Neuronal stem cell (in vitro differentiated cells): ENCODE results near the gene PLLP.

Experiments
- DNase-seq: peaks from one replicate; pipeline ENCODE4 v3.0.0-alpha.2; 2013; ENCODE audit warnings: low spot score
- H2AFZ ChIP-seq: one replicate; pipeline ENCODE4 v1.6.1; 2013; ENCODE audit warnings: mild to moderate bottlenecking, low read length, inconsistent platforms
- H2AK5ac ChIP-seq: 2 replicates; pipeline ENCODE4 v1.6.1; 2013; ENCODE audit warnings: low read depth, mild to moderate bottlenecking, inconsistent platforms, low read length, moderate library complexity, mixed read lengths
- H2BK120ac ChIP-seq: 2 replicates; pipeline ENCODE4 v1.6.1; 2013; ENCODE audit warnings: low read depth, mild to moderate bottlenecking, inconsistent platforms, low read length, moderate library complexity, mixed read lengths
- H2BK12ac ChIP-seq: one replicate; pipeline ENCODE4 v1.6.1; 2013; ENCODE audit warnings: low read length, inconsistent platforms
- H2BK15ac ChIP-seq: 2 replicates; pipeline ENCODE4 v1.6.1; 2013; ENCODE audit warnings: mild to moderate bottlenecking, low read length, inconsistent platforms, mixed read lengths
- H2BK5ac ChIP-seq: one replicate; pipeline ENCODE4 v1.6.1; 2013; ENCODE audit warnings: inconsistent platforms, mild to moderate bottlenecking, low read length, moderate library complexity
- H3K14ac ChIP-seq: one replicate; pipeline ENCODE4 v1.6.1; 2013; ENCODE audit warnings: low read length, inconsistent platforms
- H3K18ac ChIP-seq: 2 replicates; pipeline ENCODE4 v1.6.1; 2013; ENCODE audit warnings: low read length, inconsistent platforms
- H3K23ac ChIP-seq: 2 replicates; pipeline ENCODE4 v1.6.1; 2013; ENCODE audit warnings: low read depth, mild to moderate bottlenecking, mixed read lengths, low read length, inconsistent platforms; ENCODE audit not compliant: poor library complexity
- H3K27ac ChIP-seq: replicated peaks from 3 replicates; pipeline ENCODE4 v1.5.1; 2013; ENCODE audit warnings: low read length, inconsistent platforms
- H3K27me3 ChIP-seq, 3 experiments: 2 replicates each; pipeline ENCODE4 v1.6.1; 2013; ENCODE audit warnings: low read length in 3 of 3, mild to moderate bottlenecking in 2 of 3, inconsistent platforms in 1 of 3, low read depth in 1 of 3, mixed read lengths in 1 of 3, moderate library complexity in 1 of 3; ENCODE audit not compliant: control insufficient read depth in 3 of 3, insufficient read depth in 3 of 3
- H3K36me3 ChIP-seq, 2 donors: replicated peaks in 1 of 2; 2 replicates each; pipeline ENCODE4 v1.6.1; 2013; ENCODE audit warnings: low read length in 2 of 2; ENCODE audit not compliant: control insufficient read depth in 2 of 2, insufficient read depth in 2 of 2
- H3K4ac ChIP-seq: 2 replicates; pipeline ENCODE4 v1.6.1; 2013; ENCODE audit warnings: inconsistent platforms, mild to moderate bottlenecking, low read length, moderate library complexity
- H3K4me1 ChIP-seq, 2 donors: 1 replicate in 1 of 2; 2 replicates in 1 of 2; pipeline ENCODE4 v1.6.1; 2013; ENCODE audit warnings: low read length in 2 of 2, low read depth in 1 of 2; ENCODE audit not compliant: control insufficient read depth in 2 of 2, insufficient read depth in 1 of 2
- H3K4me2 ChIP-seq: one replicate; pipeline ENCODE4 v1.6.1; 2013; ENCODE audit warnings: mild to moderate bottlenecking, low read length, inconsistent platforms; ENCODE audit not compliant: insufficient read depth, poor library complexity, severe bottlenecking
- H3K4me3 ChIP-seq, 2 donors: 2 replicates each; pipeline ENCODE4 v1.5.1; 2013; ENCODE audit warnings: low read length in 2 of 2, mild to moderate bottlenecking in 2 of 2, inconsistent platforms in 1 of 2, moderate library complexity in 1 of 2
- H3K79me1 ChIP-seq: one replicate; pipeline ENCODE4 v1.6.1; 2013; ENCODE audit warnings: low read depth, mild to moderate bottlenecking, inconsistent platforms, low read length, moderate library complexity
- H3K9ac ChIP-seq: one replicate; pipeline ENCODE4 v1.6.1; 2013; ENCODE audit warnings: mild to moderate bottlenecking, low read depth, low read length, inconsistent platforms; ENCODE audit not compliant: poor library complexity
- H3K9me3 ChIP-seq, 2 donors: replicated peaks in 1 of 2; 2 replicates each; pipeline versions ENCODE3 to v1.6.1; 2013; ENCODE audit warnings: low read length in 2 of 2, mild to moderate bottlenecking in 2 of 2, inconsistent platforms in 1 of 2, low read depth in 1 of 2, mixed read lengths in 1 of 2, moderate library complexity in 1 of 2; ENCODE audit not compliant: control insufficient read depth in 2 of 2, insufficient read depth in 1 of 2
- H4K8ac ChIP-seq: one replicate; pipeline ENCODE4 v1.6.1; 2013; ENCODE audit warnings: low read depth, mild to moderate bottlenecking, inconsistent platforms, low read length, moderate library complexity
- H4K91ac ChIP-seq: one replicate; pipeline ENCODE4 v1.6.1; 2013; ENCODE audit warnings: low read length, low read depth, mild to moderate bottlenecking, inconsistent platforms; ENCODE audit not compliant: poor library complexity
- WGBS, 2 donors: extraction: QIAGEN DNeasy Blood & Tissue Kit; methylation state at CpG; one replicate each; pipeline ENCODE4 v1.1.7; 2013; ENCODE audit warnings: missing lambda C conversion rate in 2 of 2, mixed read lengths in 1 of 2; ENCODE audit not compliant: insufficient read length in 2 of 2, insufficient replicate concordance in 1 of 2; ENCODE audit errors: extremely low coverage in 2 of 2; 5-methylcytosine and 5-hydroxymethylcytosine counted together

Gene PLLP

DNA sequence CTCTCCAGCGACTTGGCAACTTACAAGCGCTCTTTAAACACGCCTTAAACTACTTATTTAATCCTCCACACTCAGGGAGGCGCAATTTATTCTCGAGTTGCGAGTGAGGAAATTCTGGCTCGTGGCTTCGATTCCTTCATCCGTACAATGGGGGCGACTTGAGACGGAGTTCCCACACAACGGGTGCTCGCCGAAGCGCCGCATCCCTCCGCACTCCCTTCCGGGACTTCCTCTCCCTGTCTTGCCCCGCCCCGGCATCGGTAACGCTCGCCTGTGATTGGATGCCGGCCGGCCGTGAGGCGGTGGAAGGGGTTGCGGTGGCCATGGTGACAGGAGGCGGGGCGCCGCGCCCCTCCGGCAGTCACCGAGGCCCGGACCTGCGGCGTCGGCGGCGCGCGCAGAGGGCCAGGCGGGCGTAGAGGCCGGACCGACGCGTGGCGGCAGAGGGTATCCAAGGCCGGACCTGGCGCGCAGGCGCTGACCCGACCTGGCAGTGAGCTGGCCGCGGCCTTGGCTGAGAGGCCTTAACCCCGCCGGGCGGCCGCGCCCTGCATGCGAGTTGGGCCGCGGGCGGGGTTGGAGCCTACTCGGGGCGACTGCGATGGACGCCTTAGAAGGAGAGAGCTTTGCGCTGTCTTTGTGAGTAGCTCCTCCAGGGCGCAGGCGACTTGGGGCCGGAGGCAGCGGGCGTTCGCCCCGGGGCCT lies 39.6 kb downstream of the PLLP start, which contains the start of gene ARL2BP:
ARL2BP (plus strand) TSS at position 493 of the 705 bp plus-strand sequence; CDS start at position 602, 109 bp downstream.
- H2BK12ac ChIP-seq = no peak within 1 kb of the TSS
- H3K36me3 ChIP-seq = peaks cover 5 to 44% of the 10 kb centered on the region in 2 donors
- H3K9me3 ChIP-seq = peaks cover 0 to 2% of the 10 kb centered on the region in 2 donors
- peak within 1 kb of the TSS; percentile 91 for H3K4me2 ChIP-seq
- H2BK5ac ChIP-seq = no peak within 1 kb of the TSS
- H3K14ac ChIP-seq = no peak within 1 kb of the TSS
- H3K27me3 ChIP-seq = peaks cover 0 to 3% (median 0%) of the 10 kb centered on the region in 3 experiments
- peak within 1 kb of the TSS; percentile 95 for H2AFZ ChIP-seq
- no peak within 1 kb of the TSS for H2AK5ac ChIP-seq
- H3K18ac ChIP-seq = peak within 1 kb of the TSS; percentile 50
- DNase-seq = peak; percentile 97
- no peak within 1 kb of the TSS for H4K8ac ChIP-seq
- no peaks in the 10 kb centered on the region for H3K79me1 ChIP-seq
- peak within 1 kb of the TSS; percentile 63 to 90 for H3K4me3 ChIP-seq
- H2BK15ac ChIP-seq = no peak within 1 kb of the TSS
- H3K4ac ChIP-seq = no peak within 1 kb of the TSS
- H3K4me1 ChIP-seq = peaks cover 1 to 2% of the 10 kb centered on the region in 2 donors
- H3K27ac ChIP-seq = peak within 1 kb of the TSS; percentile 48
- no CpG with 5 or more reads among the region's 77 CpGs for WGBS, 2 donors
- peak within 1 kb of the TSS; percentile 64 for H3K9ac ChIP-seq
- H4K91ac ChIP-seq = no peak within 1 kb of the TSS
- peak within 1 kb of the TSS; percentile 60 for H3K23ac ChIP-seq
- no peak within 1 kb of the TSS for H2BK120ac ChIP-seq

DNA sequence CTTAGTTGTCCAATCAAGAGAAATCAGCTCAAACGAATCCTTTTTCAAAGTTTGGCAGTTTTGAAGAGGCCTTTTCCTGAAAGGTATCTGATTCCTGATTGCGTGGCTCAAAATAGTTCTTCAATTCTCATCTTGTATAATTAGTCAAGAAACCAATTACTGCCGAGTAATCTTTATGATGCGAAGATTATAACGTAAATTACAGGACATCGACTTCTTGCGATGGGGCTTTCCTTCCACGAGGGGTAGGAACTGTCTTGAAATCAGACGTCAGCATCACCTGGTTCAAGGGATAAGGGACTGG lies 40.1 kb downstream of the PLLP start:
- Histone ChIP-seq H2AFZ (peak overlapping the region; percentile 95), H3K4me1 (peaks cover 1 to 2% of the 10 kb centered on the region in 2 donors), H2BK12ac (no peak overlapping the region), H4K8ac (no peak overlapping the region), H3K36me3 (peaks cover 4 to 44% of the 10 kb centered on the region in 2 donors), H3K27me3 (peaks cover 0 to under 1% (median 0%) of the 10 kb centered on the region in 3 experiments), H3K4me3 (peak overlapping the region; percentile 63 to 76), H4K91ac (no peak overlapping the region), H3K4ac (no peak overlapping the region), H3K14ac (no peak overlapping the region), H3K9me3 (peaks cover 0 to 2% of the 10 kb centered on the region in 2 donors), H3K18ac (peak overlapping the region; percentile 31), H2BK120ac (no peak overlapping the region), H2BK5ac (no peak overlapping the region), H2BK15ac (no peak overlapping the region), H2AK5ac (no peak overlapping the region), H3K27ac (peak overlapping the region; percentile 48), H3K79me1 (no peaks in the 10 kb centered on the region), H3K9ac (no peak overlapping the region), H3K4me2 (peak overlapping the region; percentile 72), H3K23ac (no peak overlapping the region)
- WGBS, 2 donors = no CpG with 5 or more reads among the region's 9 CpGs
- DNase-seq = no peak

DNA sequence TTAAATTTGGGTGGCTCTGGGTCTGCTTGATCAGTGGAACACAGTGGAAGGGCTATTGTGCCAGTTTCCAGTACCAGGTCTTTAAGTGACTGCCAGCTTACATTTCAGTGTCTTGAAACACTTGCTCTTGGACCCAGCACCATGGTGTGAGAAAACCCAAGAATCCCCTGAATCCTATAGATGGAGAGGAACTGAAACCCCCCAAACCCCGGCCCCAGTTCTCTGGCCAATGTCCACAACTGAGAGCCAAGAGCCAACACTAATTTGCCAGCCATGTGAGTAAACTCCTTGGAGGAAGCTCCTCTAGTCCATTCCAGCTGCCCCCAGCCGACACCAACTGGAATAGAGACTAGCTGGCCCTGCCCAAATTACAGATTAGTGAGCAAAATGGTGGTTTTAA lies 41.8 kb downstream of the PLLP start:
- H3K36me3 ChIP-seq = peaks cover 3 to 47% of the 10 kb centered on the region in 2 donors
- no peak overlapping the region for H3K9ac ChIP-seq
- H3K4me3 ChIP-seq = no peak overlapping the region
- H4K91ac ChIP-seq = no peak overlapping the region
- whole genome bisulfite sequencing, 2 donors = no CpG with 5 or more reads among the region's 2 CpGs
- no peaks in the 10 kb centered on the region for H3K79me1 ChIP-seq
- H3K4me1 ChIP-seq = peaks cover 1 to 2% of the 10 kb centered on the region in 2 donors
- H3K18ac ChIP-seq = no peak overlapping the region
- no peak overlapping the region for H2BK12ac ChIP-seq
- no peak overlapping the region for H3K14ac ChIP-seq
- H3K23ac ChIP-seq = no peak overlapping the region
- H4K8ac ChIP-seq = no peak overlapping the region
- no peak overlapping the region for H2BK5ac ChIP-seq
- H3K4ac ChIP-seq = no peak overlapping the region
- no peak overlapping the region for H2BK120ac ChIP-seq
- H2AK5ac ChIP-seq = no peak overlapping the region
- no peak for DNase-seq
- H3K9me3 ChIP-seq = no peaks in the 10 kb centered on the region
- H3K27me3 ChIP-seq = no peaks in the 10 kb centered on the region
- no peak overlapping the region for H3K4me2 ChIP-seq
- no peak overlapping the region for H2AFZ ChIP-seq
- H2BK15ac ChIP-seq = no peak overlapping the region
- H3K27ac ChIP-seq = no peak overlapping the region

DNA sequence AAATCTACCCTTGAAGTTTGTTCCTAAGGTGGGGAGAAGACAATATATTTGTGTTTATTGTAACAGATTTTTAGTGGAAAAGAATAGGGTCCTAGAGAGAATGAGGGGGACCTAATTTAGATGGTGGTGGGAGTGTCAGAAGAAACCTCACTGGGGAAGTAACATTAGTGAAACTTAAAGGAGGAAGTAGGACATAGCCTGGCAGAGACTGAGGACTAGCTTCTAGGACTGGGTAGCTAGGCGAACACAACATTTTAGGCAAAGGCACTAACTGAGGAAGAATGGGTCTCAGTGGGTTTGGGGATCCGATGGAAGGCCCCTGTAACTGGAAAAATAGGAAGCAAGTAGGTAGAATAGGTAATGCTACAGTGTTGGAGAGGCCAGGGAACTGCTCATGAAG lies 43.6 kb downstream of the PLLP start:
- WGBS, 2 donors = no CpG with 5 or more reads among the region's 2 CpGs
- peaks cover 0 to 7% of the 10 kb centered on the region in 2 donors for H3K9me3 ChIP-seq
- H3K23ac ChIP-seq = no peak overlapping the region
- no peaks in the 10 kb centered on the region for H3K79me1 ChIP-seq
- H3K4me2 ChIP-seq = no peak overlapping the region
- H3K9ac ChIP-seq = no peak overlapping the region
- no peak overlapping the region for H2BK5ac ChIP-seq
- no peak overlapping the region for H3K4ac ChIP-seq
- no peak overlapping the region for H2BK120ac ChIP-seq
- H2AK5ac ChIP-seq = no peak overlapping the region
- H4K91ac ChIP-seq = no peak overlapping the region
- H3K18ac ChIP-seq = no peak overlapping the region
- H3K14ac ChIP-seq = no peak overlapping the region
- H3K27me3 ChIP-seq = no peaks in the 10 kb centered on the region
- no peak for DNase-seq
- H3K4me1 ChIP-seq = peaks cover under 1 to 1% of the 10 kb centered on the region in 2 donors
- H4K8ac ChIP-seq = no peak overlapping the region
- no peak overlapping the region for H2BK12ac ChIP-seq
- H3K4me3 ChIP-seq = no peak overlapping the region
- H2AFZ ChIP-seq = no peak overlapping the region
- H2BK15ac ChIP-seq = no peak overlapping the region
- no peak overlapping the region for H3K27ac ChIP-seq
- H3K36me3 ChIP-seq = peaks cover 3 to 53% of the 10 kb centered on the region in 2 donors
